Fibroblast of upper back skin (primary cell): ENCODE measurements around the gene MFAP1.
"Not testable (repeated sequence)": the region's sequence is repeated elsewhere in the genome, so short reads cannot be mapped to it uniquely, and the experiment has no call there.

Experiments used
- DNase-seq: peaks from one replicate; pipeline ENCODE4 v3.0.0-alpha.2; 2013

The MFAP1 gene

GRCh38 chr15:43824302-43825246 is at the start of gene MFAP1:
MFAP1 (minus strand) TSS chr15:43824690; CDS start chr15:43824569, 121 bp downstream.
- DNase-seq = peak; percentile 98

- DNase-seq = no peak
These were observed 49.2 kb upstream of the MFAP1 start for GRCh38 chr15:43873651-43874050.

DNA sequence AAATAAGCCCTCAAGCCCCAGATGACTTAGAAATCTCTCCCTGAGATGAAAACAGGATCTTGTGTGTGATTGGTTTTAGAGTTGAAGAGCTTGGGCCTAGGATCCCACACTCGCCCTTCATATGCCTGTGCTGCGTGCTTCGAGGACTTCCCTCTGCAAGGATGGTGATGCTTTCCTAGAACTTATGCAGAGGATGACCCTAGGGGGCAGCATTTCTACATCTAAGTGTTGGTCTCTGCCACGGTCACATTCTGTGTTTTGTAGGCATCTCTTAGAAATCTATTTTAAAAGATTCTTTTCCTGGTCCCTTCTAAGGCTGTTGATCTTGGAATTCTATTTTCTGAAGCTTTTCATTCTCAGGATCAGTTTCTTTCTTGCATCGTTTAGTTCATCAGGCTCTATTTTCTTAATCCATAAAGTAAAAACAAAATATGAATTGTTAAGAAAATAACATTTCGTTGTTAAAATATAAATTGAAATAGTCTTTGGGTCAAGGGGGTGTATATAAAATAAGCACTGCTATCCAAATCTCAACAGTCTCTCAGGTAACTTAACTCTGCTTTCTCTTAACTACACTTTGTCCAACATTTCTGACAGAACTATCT is 48.0 kb upstream of the MFAP1 start:
- peak; percentile 77 for DNase-seq

GRCh38 chr15:43871835-43872234 is 47.3 kb upstream of the MFAP1 start:
- no peak for DNase-seq

GRCh38 chr15:43868406-43868805 is 43.9 kb upstream of the MFAP1 start:
- no peak for DNase-seq

- no peak for DNase-seq
These were observed 42.6 kb upstream of the MFAP1 start for GRCh38 chr15:43867096-43867495.

- not testable (repeated sequence) for DNase-seq
These were observed 42.1 kb upstream of the MFAP1 start for GRCh38 chr15:43866636-43867035.

- no peak for DNase-seq
These were observed 35.1 kb upstream of the MFAP1 start for GRCh38 chr15:43859546-43859945.

- DNase-seq = peak; percentile 2
These were observed 30.3 kb upstream of the MFAP1 start for GRCh38 chr15:43854801-43855200.

DNA sequence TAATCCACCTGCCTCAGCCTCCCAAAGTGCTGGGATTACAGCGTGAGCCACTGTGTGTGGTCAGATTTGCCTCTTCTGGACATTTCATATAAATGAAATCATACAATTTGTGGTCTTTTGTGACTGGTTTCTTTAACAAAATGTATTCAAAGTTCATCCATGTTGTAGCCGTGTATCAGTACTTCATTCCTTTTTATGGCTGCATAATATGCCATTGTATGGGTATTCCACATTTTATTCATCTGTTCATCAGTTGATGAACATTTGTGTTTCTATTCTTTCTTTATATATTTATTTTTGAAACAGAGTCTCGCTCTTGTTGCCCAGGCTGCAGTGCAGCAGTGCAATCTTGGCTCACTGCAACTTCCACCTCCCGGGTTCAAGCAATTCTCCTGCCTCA is 28.1 kb upstream of the MFAP1 start:
- DNase-seq = no peak

GRCh38 chr15:43851251-43851650 is 26.8 kb upstream of the MFAP1 start:
- no peak for DNase-seq

- no peak for DNase-seq
These were observed 20.9 kb upstream of the MFAP1 start for GRCh38 chr15:43845421-43845820.

- not testable (repeated sequence) for DNase-seq
These were observed 8.0 kb upstream of the MFAP1 start for GRCh38 chr15:43832485-43832884.

- not testable (repeated sequence) for DNase-seq
These were observed 7.1 kb upstream of the MFAP1 start for GRCh38 chr15:43831519-43832052.

- DNase-seq = not testable (repeated sequence)
These were observed 6.3 kb upstream of the MFAP1 start for GRCh38 chr15:43830691-43831275.

DNA sequence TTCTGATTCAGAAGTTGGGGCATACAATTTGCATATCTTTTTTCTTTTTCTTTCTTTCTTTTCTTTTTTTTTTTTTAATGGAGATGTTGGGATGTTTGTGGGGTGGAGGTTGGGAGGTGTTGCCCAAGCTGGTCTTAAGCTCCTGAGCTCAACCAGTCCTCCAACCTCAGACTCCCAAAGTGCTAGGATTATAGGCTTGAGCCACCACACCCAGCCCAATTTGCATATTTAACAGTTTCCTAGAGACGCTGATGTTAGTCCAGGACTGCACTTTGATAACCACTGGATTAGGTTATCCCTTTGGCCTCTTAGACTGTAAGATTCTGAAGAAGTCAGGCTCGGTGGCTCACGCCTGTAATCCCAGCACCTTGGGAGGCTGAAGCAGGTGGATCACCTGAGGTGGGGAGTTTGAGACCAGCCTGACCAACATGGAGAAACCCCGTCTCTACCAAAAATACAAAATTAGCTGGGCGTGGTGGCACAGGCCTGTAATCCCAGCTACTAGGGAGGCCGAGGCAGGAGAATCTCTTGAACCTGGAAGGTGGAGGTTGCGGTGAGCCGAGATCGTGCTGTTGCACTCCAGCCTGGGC is 5.6 kb upstream of the MFAP1 start:
- DNase-seq = not testable (repeated sequence)

DNA sequence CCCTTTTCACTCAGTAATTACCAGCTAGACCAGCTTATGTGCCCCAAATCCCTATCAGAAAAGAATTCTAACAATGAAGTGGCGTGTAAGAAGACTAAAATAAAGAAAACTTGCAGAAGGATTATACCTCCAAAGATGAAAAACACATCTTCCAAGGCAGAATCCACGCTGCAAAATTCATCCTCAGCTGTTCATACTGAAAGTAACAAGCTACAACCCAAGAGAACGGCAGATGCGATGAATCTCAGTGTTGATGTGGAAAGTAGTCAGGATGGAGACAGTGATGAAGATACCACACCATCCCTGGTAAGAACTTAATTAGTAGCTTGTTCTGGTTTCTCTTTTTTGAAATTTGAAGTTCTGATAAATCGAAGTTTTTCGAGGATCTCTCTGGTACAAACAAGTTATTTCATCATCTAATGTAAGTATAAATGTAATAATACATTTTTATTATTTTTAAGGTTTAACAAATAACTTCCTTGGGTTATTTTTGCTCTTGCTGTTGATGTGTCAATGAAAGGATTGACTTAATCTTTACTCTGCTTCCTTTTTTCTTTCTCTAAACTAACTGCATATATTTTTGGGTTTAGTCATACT is 3.7 kb upstream of the MFAP1 start:
- DNase-seq = peak; percentile 8

DNA sequence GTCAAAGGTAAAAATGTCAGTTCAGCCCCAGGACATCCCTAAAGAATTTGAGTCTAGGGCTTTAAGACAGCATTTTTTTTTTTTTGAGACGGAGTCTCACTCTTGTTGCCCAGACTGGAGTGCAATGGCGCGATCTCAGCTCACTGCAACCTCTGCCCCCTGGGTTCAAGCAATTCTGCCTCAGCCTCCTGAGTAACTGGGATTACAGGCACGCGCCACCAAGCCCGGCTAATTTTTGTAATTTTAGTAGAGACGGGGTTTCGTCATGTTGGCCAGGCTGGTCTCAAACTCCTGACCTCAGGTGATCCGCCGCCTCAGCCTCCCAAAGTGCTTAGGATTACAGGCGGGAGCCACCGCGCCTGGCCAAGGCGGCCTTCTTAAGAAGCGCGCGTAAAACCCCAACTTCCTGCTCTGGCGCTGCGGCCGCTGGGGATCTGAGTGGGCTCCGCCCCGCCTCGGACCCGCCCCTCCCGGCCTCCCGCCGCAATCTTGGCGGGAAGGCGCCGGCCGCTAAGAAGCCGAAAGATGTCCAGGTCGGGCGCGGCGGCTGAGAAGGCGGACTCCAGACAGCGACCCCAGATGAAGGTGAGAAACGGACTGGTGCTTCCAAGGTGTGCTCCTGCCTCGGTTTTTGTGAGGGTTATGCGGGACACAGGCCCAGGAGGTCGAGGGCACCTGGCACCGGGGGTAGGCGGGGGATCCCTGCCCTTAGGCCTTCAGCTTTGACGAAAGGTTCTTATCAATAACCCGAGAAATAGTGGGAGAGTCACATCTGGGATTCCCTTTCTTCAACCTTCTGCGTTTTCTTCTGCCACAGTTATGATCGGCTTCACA is 2.2 kb upstream of the MFAP1 start, which contains the start of gene WDR76:
Gene WDR76 (plus strand): TSS at position 495 of the 834 bp plus-strand sequence. CDS start 31 bp downstream, at position 526.
- DNase-seq = peak; percentile 81

DNA sequence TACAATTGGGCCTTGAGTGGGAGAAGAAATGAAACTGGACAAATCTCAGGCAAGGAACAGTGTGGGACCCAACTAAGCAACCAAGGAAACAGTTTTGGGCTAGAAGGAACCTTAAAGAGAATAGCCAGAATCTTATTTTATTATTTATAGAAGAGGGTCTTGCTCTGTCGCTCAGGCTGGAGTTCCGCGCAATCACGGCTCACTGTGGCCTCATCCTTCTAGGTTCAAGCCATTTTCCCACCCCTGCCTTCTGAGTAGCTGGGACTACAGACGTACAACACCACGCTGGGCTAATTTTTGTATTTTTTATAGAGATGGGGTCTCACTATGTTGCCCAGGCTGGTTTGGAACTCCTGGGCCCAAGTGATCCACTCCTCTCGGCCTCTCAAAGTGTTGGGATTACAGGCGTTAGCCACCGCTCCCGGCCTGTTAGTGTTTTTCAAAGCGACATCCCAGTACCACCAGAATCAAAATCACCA is 1.6 kb upstream of the MFAP1 start:
- no peak for DNase-seq

DNA sequence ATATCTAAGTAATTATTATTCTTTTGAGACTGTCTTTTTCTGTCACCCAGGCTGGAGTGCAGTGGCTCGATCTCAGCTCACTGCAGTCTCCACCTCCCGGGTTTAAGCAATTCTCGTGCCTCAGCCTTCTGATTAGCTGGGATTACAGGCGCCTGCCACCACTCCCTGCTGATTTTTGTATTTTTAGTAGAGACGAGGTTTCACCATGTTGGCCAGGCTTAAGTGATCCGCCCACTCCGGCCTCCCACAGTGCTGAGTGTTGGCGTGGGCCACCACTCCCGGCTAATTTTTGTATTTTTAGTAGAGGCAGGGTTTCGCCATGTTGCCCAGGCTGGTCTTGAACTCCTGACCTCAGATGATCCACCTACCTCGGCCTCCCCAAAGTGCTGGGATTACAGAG is 815 bp upstream of the MFAP1 start:
- DNase-seq = not testable (repeated sequence)

DNA sequence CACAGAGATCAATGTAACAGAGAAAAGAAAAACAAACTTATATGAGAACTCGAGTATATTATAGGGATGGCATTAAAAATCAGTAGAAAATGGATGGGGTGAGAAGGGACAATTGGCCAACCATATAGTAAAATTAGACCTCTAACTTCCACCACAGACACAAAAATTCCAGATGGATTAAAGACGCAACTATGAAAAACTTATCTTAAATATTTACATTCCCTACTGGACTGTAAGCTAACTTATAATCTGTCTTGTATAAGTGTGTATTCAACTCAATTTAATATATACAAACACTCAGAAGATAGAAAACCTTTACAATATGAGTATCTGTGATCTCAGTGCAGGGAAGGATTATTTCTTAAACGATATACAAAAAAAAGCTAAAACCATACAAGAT is 3.0 kb downstream of the MFAP1 start:
- DNase-seq = no peak
